NT2/D1 (cell line): ENCODE results near the gene LST1.

Source experiments
- DNase-seq: peaks from one replicate; pipeline ENCODE4 v3.0.0-alpha.2; 2011; ENCODE audit warnings: low read depth, low spot score
- H3K27me3 ChIP-seq: 2 replicates; pipeline ENCODE4 v1.6.0; 2011; ENCODE audit warnings: mild to moderate bottlenecking; ENCODE audit not compliant: insufficient read length, insufficient read depth
- H3K36me3 ChIP-seq: 2 replicates; pipeline ENCODE4 v1.6.1; 2011; ENCODE audit warnings: mild to moderate bottlenecking, low read length, mixed read lengths; ENCODE audit not compliant: insufficient read depth, insufficient read length
- H3K4me1 ChIP-seq: 2 replicates; pipeline ENCODE4 v1.5.1; 2011; ENCODE audit not compliant: insufficient read depth, insufficient read length
- H3K4me3 ChIP-seq: 2 replicates; pipeline ENCODE4 v1.5.1; 2011; ENCODE audit warnings: low read depth; ENCODE audit not compliant: insufficient read length
- H3K9ac ChIP-seq: 2 replicates; pipeline ENCODE4 v1.6.0; 2011; ENCODE audit warnings: low read depth; ENCODE audit not compliant: insufficient read length
- H3K9me3 ChIP-seq: 2 replicates; pipeline ENCODE4 v1.5.1; 2011; ENCODE audit warnings: mild to moderate bottlenecking, low read length; ENCODE audit not compliant: insufficient read depth
- SUZ12 ChIP-seq: IDR thresholded peaks from 2 replicates; pipeline ENCODE4 v1.6.1; 2011; ENCODE audit not compliant: insufficient read length, insufficient read depth; ENCODE audit errors: extremely low read depth
- YY1 ChIP-seq: IDR thresholded peaks from 2 replicates; pipeline ENCODE4 v1.6.1; 2011; ENCODE audit not compliant: insufficient read length, insufficient read depth
- ZNF274 ChIP-seq: IDR thresholded peaks from 2 replicates; pipeline ENCODE4 v1.6.1; 2011; ENCODE audit warnings: mild to moderate bottlenecking, low read depth, low read length

The LST1 gene

DNA sequence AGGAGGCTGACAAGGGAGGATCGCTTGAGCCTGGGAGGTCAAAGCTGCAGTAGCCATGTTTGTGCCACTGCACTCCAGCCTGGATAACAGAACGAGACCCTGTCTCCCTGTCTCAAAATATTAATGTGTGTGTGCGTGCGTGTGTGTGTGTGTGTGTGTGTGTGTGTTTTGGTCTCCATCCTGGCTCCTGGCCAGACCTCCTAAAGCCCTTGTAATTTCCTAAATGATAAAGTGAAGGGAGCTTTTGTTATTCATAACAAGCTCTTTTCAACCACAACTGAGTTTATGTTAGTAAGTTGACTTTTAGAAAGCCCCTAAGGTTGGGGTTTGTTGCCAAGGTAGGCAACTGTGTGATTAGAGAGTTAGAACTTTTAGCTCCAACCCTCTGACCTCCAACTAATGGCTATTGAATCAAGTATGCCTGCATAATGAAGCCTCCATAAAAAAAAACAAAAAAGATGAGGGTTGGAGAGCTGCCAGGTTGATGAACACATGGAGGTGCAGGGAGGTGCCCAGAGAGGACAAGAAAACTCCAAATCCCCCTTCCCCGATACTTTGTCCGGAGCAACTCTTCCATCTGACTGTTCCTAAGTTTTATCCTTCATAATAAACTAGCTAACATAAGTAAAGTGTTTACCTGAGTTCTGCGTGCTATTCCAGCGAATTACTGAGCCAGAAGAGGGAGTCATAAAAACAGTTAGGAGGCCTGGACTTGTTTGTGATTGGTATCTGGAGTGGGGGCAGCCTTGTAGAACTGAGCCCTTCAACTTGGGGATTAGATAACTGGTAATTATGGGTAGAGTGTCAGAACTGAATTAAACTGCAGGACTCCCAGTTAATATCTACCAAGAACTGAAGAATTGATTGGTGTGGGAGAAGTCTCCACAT is 23.7 kb downstream of the LST1 start:
- no peaks in the 10 kb centered on the region for H3K36me3 ChIP-seq
- H3K4me3 ChIP-seq: no peak overlapping the region
- no peak for TF ChIP-seq ZNF274
- H3K4me1 ChIP-seq: no peaks in the 10 kb centered on the region
- no peaks in the 10 kb centered on the region for H3K27me3 ChIP-seq
- no peaks in the 10 kb centered on the region for H3K9me3 ChIP-seq
- H3K9ac ChIP-seq: peak overlapping the region; percentile 17
- DNase-seq: no peak

- no peaks in the 10 kb centered on the region for H3K9me3 ChIP-seq
- H3K27me3 ChIP-seq: no peaks in the 10 kb centered on the region
- H3K4me1 ChIP-seq: no peaks in the 10 kb centered on the region
- no peak for DNase-seq
- no peak overlapping the region for H3K4me3 ChIP-seq
- no peaks in the 10 kb centered on the region for H3K36me3 ChIP-seq
- TF ChIP-seq ZNF274 (no peak), SUZ12 (no peak), YY1 (no peak)
- H3K9ac ChIP-seq: no peak overlapping the region
Observed at GRCh38 chr6:31610968-31611367, 24.9 kb downstream of the LST1 start.

DNA sequence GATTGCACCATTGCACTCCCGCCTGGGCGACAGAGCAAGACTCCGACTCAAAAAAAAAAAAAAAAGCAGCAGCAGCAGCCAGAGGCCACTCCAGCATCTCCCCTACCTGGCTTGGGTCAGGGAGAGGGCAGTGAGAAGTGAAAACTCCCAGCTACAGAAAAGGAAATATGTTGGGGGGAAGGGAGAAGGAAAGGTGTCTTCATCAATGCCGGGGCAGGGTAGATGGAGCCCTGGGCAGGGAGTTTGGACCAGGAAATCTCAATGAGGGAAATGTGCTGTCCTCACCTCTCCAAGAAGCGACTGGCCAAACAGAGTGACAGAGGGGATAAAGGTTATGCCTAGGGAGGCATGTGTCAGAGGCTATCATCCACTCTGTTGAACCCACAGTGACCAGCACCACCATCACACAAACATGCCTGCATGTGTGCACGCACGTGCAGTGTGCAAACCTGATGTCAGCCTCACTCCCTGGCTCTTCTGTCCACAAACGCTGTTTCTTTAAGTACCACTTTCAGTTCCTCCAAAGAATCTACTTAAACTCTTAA is 28.1 kb downstream of the LST1 start:
- H3K27me3 ChIP-seq: no peaks in the 10 kb centered on the region
- no peaks in the 10 kb centered on the region for H3K4me1 ChIP-seq
- no peak for DNase-seq
- H3K4me3 ChIP-seq: no peak overlapping the region
- TF ChIP-seq SUZ12: no peak
- no peak for TF ChIP-seq YY1
- no peak for TF ChIP-seq ZNF274
- H3K36me3 ChIP-seq: no peaks in the 10 kb centered on the region
- H3K9me3 ChIP-seq: no peaks in the 10 kb centered on the region
- no peak overlapping the region for H3K9ac ChIP-seq

- no peak within 1 kb of the TSS for H3K4me3 ChIP-seq
- H3K4me1 ChIP-seq: no peaks in the 10 kb centered on the region
- no peak within 1 kb of the TSS for H3K9ac ChIP-seq
- DNase-seq: no peak
- no peaks in the 10 kb centered on the region for H3K27me3 ChIP-seq
- H3K36me3 ChIP-seq: no peaks in the 10 kb centered on the region
- no peak for TF ChIP-seq ZNF274
- TF ChIP-seq YY1: no peak
- TF ChIP-seq SUZ12: no peak
- H3K9me3 ChIP-seq: no peaks in the 10 kb centered on the region
Observed at GRCh38 chr6:31614684-31615578, 28.9 kb downstream of the LST1 start, which contains the start of gene AIF1. Gene AIF1, plus strand, starts transcription at chr6:31615234. Its CDS starts 96 bp downstream, at chr6:31615330.

DNA sequence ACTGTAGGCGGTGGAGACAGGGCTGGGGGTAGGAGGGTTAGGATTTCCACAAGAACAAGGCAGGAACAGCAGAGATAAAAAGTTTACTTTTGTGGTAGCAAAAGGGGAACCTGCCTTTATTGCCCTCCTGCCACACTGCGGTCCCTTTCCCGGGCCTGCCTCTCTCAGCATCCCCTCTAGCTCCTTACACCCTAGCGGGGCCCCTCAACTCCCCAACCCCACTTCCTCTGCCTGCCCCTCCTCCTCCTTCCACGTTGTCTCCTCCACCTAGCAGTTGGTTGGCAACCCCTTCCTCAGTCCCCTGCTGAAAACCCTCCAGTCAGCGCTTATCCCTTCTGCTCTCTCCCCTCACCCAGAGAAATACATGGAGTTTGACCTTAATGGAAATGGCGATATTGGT is 29.7 kb downstream of the LST1 start:
- H3K9me3 ChIP-seq: no peaks in the 10 kb centered on the region
- TF ChIP-seq ZNF274: no peak
- TF ChIP-seq YY1: no peak
- TF ChIP-seq SUZ12: no peak
- DNase-seq: no peak
- H3K9ac ChIP-seq: no peak overlapping the region
- no peaks in the 10 kb centered on the region for H3K27me3 ChIP-seq
- H3K36me3 ChIP-seq: no peaks in the 10 kb centered on the region
- H3K4me3 ChIP-seq: no peak overlapping the region
- H3K4me1 ChIP-seq: no peaks in the 10 kb centered on the region

- no peaks in the 10 kb centered on the region for H3K4me1 ChIP-seq
- H3K9me3 ChIP-seq: no peaks in the 10 kb centered on the region
- DNase-seq: no peak
- H3K9ac ChIP-seq: no peak overlapping the region
- no peak for TF ChIP-seq SUZ12
- no peak overlapping the region for H3K4me3 ChIP-seq
- H3K36me3 ChIP-seq: peaks cover 7% of the 10 kb centered on the region
- no peaks in the 10 kb centered on the region for H3K27me3 ChIP-seq
Observed at GRCh38 chr6:31617010-31617409, 30.9 kb downstream of the LST1 start.

DNA sequence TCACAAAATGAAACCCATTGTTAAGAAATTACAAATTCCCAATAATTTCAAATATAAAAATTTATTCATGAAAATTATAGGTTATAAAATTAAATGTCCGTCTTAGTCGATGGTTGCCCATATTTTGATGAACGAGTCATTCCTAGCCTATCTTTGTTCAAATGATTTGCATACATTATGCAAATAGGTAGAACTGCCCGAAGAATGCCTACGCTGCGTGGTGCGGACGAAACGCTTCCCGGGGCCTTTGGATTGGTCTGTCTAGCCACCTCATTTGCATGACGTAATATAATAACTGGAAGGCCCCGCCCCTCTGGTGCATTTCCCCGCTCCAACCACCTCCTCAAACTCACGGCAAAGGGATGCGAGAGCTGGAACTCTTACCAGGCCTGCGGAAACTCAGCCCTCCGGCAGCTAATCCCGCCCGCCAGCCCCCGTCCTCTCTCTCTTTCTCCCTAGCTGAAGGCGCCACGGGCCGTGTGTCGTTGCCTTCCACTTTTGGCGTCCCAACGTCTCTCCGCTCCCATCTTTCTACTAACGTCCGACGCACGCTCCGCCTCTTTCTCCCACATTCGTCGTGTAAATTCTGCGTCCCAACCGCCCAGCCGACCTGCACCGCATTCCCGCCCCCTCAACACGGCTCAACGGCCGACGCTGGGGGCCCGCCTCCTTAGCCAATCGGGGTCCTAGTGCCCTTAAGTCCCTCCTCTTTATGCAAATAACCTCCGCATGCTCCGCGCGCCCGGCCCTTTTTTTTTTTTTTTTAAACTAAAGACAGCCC is 33.9 kb downstream of the LST1 start:
- Histone ChIP-seq H3K9ac (peak overlapping the region; percentile 91), H3K36me3 (peaks cover 36% of the 10 kb centered on the region), H3K4me3 (peak overlapping the region; percentile 56), H3K9me3 (no peaks in the 10 kb centered on the region), H3K27me3 (no peaks in the 10 kb centered on the region), H3K4me1 (peaks cover 3% of the 10 kb centered on the region)
- TF ChIP-seq ZNF274 (no peak), YY1 (no peak), SUZ12 (no peak)
- peak; percentile 94 for DNase-seq
